Osteoblast (primary cell): ENCODE data around the gene SLC39A9. TPM values are rescaled to one million over a fixed set of nuclear protein-coding genes. Genes with fewer than 3 reads are reported as not detected.
"Not testable (repeated sequence)": the region's sequence is repeated elsewhere in the genome, so short reads cannot be mapped to it uniquely, and the experiment has no call there.

ENCODE experiments used
- DNase-seq: peaks from one replicate; pipeline ENCODE4 v3.0.0; 2011; ENCODE audit warnings: low spot score, mixed read lengths; ENCODE audit not compliant: insufficient read length; ENCODE audit errors: missing footprints
- H2AFZ ChIP-seq: 2 replicates; pipeline ENCODE4 v1.6.0; 2011; ENCODE audit warnings: mild to moderate bottlenecking, low read length
- H3K27ac ChIP-seq: 2 replicates; pipeline ENCODE4 v1.5.1; 2011; ENCODE audit warnings: mild to moderate bottlenecking, low read depth, low read length, moderate library complexity
- H3K27me3 ChIP-seq: 2 replicates; pipeline ENCODE4 v1.6.0; 2012; ENCODE audit warnings: mild to moderate bottlenecking, control low read depth, inconsistent platforms, low read length, moderate library complexity; ENCODE audit not compliant: insufficient read depth
- H3K36me3 ChIP-seq: 2 replicates; pipeline ENCODE4 v1.5.1; 2011; ENCODE audit warnings: mild to moderate bottlenecking, low read length, control low read depth, moderate library complexity; ENCODE audit not compliant: insufficient read depth
- H3K4me1 ChIP-seq: 2 replicates; pipeline ENCODE4 v1.5.1; 2011; ENCODE audit warnings: mild to moderate bottlenecking, low read length, control low read depth, moderate library complexity; ENCODE audit not compliant: insufficient read depth
- H3K4me2 ChIP-seq: 2 replicates; pipeline ENCODE4 v1.6.0; 2011; ENCODE audit warnings: mild to moderate bottlenecking, low read length; ENCODE audit not compliant: insufficient read depth
- H3K4me3 ChIP-seq: fragments of 200-600 bp; sonication (generic); 3 replicates; pipeline ENCODE4 v1.5.1; 2012; ENCODE audit warnings: mild to moderate bottlenecking, low read length, inconsistent platforms; ENCODE audit not compliant: insufficient read depth
- H3K79me2 ChIP-seq: 2 replicates; pipeline ENCODE4 v1.6.0; 2012; ENCODE audit warnings: mild to moderate bottlenecking, low read length, control low read depth, inconsistent platforms; ENCODE audit not compliant: insufficient read depth
- H3K9me3 ChIP-seq: 2 replicates; pipeline ENCODE4 v1.5.1; 2011; ENCODE audit warnings: low read depth, low read length, control low read depth
- H4K20me1 ChIP-seq: 2 replicates; pipeline ENCODE4 v1.6.0; 2012; ENCODE audit warnings: mild to moderate bottlenecking, low read length, control low read depth; ENCODE audit not compliant: insufficient read depth
- CTCF ChIP-seq: IDR thresholded peaks from 2 replicates; pipeline ENCODE4 v1.5.1; 2011; ENCODE audit warnings: mild to moderate bottlenecking, low read depth, low read length, moderate library complexity; ENCODE audit errors: extremely low read depth
- total RNA-seq: library from RNA; depleted of rRNA; stranded (reverse); fragments of >200 nt; gene quantifications from 2 replicates; pipeline ENCODE4 v1.2.3, GENCODE V29; 2012

SLC39A9 gene
- total RNA-seq, 1 donor: 163 TPM

- Histone ChIP-seq H3K27ac (no peak overlapping the region), H2AFZ (no peak overlapping the region), H3K79me2 (peaks cover 25% of the 10 kb centered on the region), H3K4me3 (no peak overlapping the region), H3K9me3 (no peaks in the 10 kb centered on the region), H3K4me2 (no peak overlapping the region), H3K4me1 (peaks cover 3% of the 10 kb centered on the region), H3K36me3 (peaks cover 45% of the 10 kb centered on the region), H3K27me3 (no peaks in the 10 kb centered on the region), H4K20me1 (peaks cover 15% of the 10 kb centered on the region)
- peak; percentile 41 for DNase-seq
- TF ChIP-seq CTCF: no peak
These were observed 20.2 kb upstream of the SLC39A9 start for GRCh38 chr14:69378274-69378673.

GRCh38 chr14:69387311-69387710 lies 11.2 kb upstream of the SLC39A9 start:
- Histone ChIP-seq H3K9me3 (no peaks in the 10 kb centered on the region), H2AFZ (no peak overlapping the region), H3K4me2 (no peak overlapping the region), H3K27ac (no peak overlapping the region), H4K20me1 (peaks cover 49% of the 10 kb centered on the region), H3K36me3 (peaks cover 66% of the 10 kb centered on the region), H3K4me3 (no peak overlapping the region), H3K79me2 (peaks cover 95% of the 10 kb centered on the region), H3K4me1 (peaks cover 2% of the 10 kb centered on the region), H3K27me3 (no peaks in the 10 kb centered on the region)
- DNase-seq: no peak
- no peak for TF ChIP-seq CTCF

- not testable (repeated sequence) for H2AFZ ChIP-seq, H3K4me3 ChIP-seq, H3K9me3 ChIP-seq, H3K27me3 ChIP-seq, DNase-seq, H3K4me2 ChIP-seq, H3K4me1 ChIP-seq
- Histone ChIP-seq H4K20me1 (peaks cover 42% of the 10 kb centered on the region), H3K79me2 (peaks cover 95% of the 10 kb centered on the region), H3K36me3 (peaks cover 83% of the 10 kb centered on the region), H3K27ac (peak overlapping the region; percentile 21)
These were observed 7.1 kb upstream of the SLC39A9 start for GRCh38 chr14:69391400-69391799.

GRCh38 chr14:69392481-69392880 lies 6.0 kb upstream of the SLC39A9 start:
- no peak for TF ChIP-seq CTCF
- Histone ChIP-seq H3K79me2 (peaks cover 95% of the 10 kb centered on the region), H3K9me3 (no peaks in the 10 kb centered on the region), H4K20me1 (peaks cover 40% of the 10 kb centered on the region), H3K27ac (no peak overlapping the region), H3K4me1 (peaks cover 14% of the 10 kb centered on the region), H3K36me3 (peaks cover 74% of the 10 kb centered on the region), H3K4me2 (no peak overlapping the region), H3K4me3 (no peak overlapping the region), H2AFZ (no peak overlapping the region), H3K27me3 (no peaks in the 10 kb centered on the region)
- DNase-seq: no peak
